ENCODE results near the gene HEMK1.

HEMK1 gene

DNA sequence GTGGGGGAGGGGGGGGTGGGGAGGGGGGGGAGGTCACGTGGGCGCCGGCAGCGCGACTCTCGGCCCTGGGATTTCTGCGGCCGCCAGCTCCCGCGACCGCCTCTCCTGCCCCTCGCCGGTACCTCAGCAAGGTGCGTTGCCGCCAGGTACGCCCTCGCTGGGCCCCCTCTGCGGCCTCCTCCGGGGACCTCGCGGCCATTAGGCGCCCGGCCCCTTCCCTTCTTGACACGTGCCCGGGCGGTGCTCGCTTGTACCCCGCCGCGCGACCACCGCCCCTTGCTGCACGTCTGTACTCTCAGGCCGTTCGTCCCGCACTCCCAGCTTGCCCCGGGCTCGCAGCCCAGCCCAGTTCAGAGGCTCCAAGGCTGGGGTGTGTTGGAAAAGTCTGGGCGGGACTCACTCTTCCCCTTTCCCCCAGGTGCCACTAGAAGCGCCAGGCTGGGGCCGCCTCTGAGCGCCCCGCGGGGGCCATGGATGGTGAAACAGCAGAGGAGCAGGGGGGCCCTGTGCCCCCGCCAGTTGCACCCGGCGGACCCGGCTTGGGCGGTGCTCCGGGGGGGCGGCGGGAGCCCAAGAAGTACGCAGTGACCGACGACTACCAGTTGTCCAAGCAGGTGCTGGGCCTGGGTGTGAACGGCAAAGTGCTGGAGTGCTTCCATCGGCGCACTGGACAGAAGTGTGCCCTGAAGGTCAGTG lies 47.9 kb downstream of the HEMK1 start, which contains the start of gene MAPKAPK3:
Gene MAPKAPK3 (plus strand): TSS at position 56 of the 696 bp plus-strand sequence. CDS start 415 bp downstream, at position 471.
- no peak for DNase-seq

DNA sequence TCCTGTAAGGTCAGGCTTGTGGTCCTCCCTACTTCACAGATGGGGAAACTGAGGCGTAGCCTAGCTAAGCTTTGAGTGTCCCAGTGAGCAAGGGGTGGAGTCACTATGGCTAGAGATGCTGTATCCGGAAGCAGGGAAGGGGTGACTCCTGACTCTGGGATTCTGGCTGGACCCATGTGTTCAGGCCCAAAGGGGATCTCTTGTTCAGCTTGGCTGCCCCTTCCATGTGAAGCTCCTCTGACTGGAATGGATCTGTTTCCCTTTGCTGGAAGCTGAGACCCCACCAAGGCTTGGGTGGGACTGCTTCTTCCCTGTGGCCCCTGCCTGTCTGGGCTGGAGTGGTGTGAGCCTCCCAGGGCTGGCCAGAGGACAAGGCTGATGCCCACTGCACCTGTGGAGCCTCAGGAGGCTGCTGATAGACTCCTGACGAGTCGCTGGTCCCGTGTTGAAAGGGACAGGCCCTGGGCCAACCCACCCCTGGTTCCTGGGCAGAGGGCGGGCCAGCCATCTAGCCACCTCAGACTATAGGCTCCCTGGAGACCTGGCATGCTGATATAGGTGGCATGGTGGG lies 48.7 kb downstream of the HEMK1 start:
- DNase-seq = no peak

GRCh38 chr3:50620420-50620819 lies 51.1 kb downstream of the HEMK1 start:
- no peak for DNase-seq

DNA sequence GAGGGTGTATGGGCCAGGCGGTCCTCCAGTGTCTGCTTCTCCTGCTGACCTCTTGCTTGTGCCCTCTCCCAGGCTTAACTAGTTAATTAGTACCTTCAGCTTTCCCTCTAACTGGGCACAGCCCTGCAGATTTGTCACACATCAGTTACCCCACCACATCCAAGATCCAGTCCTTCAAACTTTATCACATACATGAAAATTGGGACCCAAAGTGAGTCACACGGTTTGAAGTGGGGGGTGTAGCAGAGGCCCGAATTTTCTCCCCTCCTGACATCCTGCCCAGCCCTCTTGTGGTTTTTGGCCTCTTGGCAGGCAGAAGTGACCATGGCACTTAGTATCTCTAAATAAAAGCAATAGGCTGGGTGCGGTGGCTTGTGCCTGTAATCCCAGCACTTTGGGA lies 51.5 kb downstream of the HEMK1 start:
- DNase-seq = no peak

DNA sequence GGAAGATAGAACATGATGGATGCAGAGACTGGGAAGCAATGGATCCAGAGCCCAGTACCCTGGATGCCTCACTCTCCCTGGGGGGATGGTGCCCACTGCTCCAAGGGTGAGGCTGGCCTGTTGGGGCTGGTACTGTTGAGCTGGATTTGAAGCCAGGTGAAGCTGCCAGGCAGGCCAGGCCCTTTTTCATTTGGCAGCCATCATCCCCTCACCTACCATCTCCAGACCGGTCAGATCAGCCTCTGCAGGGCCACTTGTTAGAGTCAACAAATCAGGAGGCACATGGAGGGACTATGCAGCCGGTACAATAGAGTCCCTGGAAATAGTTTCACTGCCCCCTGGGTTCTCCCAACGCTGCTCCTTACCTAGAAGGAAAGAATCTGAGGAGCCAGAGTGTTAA lies 53.6 kb downstream of the HEMK1 start:
- DNase-seq = no peak

DNA sequence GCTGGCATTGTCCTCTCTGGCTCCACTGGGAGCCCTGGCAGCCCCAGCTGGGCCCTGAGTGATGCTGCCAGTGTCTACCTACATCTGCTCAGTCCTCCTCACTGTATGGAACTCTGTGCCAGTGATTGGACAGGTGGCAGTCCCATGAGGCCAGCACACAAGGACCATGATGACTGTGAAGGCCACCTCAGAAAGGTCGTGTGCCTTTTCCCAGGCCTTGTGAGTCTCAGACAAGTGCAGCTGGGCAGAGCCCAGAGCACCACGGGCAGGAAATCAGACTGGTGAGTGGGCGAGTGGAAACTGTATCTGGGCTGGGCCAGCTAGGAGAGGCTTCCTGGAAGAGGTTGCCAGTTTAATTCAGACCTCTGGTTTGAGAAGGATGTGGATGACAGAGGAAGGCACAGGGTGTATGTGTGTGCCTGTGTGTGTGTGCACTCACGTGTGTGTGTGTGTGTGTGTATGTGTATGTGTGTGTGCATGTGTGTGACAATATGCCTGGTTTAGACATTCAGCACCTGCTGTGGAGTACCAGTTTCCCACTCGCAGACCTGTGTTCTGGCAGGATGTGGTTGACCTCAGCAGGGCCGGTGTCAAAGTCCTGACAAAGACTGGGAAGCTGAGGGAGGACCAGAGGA lies 54.6 kb downstream of the HEMK1 start:
- no peak for DNase-seq

GRCh38 chr3:50624634-50625033 lies 55.3 kb downstream of the HEMK1 start:
- no peak for DNase-seq

DNA sequence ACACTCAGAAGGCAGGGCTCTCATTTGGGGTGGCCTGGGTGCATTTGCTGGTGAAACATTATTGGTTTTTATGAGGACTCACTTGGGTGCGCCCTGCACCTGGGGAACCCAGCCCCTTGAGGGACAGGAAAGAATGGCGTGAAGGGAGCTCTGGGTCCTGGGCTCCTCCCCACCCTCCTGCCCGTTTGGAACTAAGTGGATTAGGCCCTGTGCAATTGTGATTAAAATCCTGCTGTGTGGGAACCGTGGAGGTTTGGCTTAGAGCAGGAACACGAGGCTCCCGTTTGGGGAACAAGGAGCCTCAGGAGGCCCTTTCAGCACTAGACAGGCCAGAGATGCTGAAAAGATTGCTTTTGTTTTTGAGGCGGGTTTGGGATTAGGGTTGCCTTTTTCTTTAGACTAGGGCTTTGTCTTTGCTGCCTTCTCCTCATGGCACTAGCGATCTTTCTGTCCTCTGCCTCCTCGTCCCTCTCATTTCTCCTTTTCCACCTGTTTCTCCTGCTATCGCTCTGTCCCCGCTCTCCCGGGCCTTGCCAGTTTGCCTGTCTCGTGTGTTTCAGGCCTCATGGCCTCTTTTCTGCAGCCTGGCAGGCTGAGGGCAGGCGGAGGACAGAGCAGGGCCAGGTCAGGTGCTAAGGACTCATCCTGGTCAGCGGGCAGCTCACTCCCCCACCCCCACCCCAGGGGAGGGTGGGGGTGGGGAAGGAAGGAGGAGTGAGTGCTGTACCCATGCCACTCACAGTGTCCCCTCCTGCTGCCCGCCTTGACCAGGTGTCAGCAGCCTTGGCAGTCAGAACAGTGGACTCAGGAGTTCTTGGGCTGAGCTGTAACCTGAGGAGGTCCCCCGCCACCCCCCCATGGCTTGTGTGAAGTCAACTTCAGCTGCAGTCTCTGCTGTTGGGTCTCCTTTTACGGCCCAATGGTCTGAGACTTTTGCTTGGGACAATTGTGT lies 56.2 kb downstream of the HEMK1 start:
- DNase-seq = no peak

- DNase-seq = no peak
Observed at GRCh38 chr3:50626401-50626800, 57.1 kb downstream of the HEMK1 start.

- no peak for DNase-seq
Observed at GRCh38 chr3:50627407-50628051, 58.2 kb downstream of the HEMK1 start.

DNA sequence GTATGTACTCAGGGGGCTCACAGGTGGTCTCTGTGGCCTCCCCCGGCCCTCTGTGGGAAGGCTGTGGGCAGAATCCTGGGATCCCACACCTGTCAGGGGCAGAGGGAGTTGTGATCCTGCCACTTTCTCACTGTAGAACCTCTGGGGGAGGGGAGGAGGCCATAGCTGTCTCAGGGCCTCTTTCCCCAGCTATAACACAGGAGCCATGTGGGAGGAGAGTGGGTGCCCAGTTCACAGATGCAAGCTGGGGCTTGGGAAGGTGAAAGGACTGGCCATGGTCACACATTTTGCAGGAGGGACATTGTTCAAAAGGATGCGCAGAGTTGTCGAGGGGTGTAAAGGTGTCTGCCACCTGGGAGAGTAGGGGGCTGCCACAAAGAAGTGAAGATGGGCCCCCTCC lies 59.3 kb downstream of the HEMK1 start:
- DNase-seq = no peak

DNA sequence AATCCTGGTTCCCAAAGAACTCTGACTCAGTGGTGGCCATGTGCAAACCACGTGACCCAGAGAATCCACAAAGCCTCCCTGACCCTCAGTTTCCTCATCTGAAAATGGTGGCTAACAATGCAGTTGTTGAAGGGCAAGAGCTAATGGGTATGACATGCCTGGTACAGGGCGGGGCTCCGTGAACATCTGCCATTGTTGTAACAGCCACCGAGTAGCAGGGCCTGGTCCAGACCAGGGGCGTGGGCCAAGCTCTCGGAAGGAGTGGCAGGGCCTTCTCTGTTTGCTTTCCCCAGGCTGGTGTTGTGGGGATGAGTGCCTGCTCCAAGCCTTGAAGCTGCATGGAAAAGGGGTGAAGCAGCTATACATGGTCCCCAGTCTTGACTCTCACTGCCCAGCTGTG lies 61.1 kb downstream of the HEMK1 start:
- DNase-seq = no peak

DNA sequence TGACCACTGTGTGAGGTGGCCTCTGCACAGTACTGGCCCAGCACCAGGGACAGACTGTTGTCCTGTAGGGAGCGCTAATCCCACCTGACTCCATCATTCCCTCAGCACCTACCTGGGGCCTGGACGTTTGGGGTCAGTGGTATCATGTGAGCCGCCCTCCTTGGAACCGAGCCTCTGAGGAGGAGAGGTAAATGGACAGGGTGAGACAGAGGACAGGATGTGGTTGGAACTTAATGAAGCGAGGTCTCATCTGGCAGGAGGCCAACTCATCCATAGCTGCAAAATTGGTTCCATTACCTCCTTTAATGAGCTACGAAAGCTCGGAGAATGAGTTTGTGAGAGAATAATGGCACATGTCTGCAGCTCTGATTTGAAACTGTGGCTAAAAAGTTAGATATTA lies 61.6 kb downstream of the HEMK1 start:
- no peak for DNase-seq

- no peak for DNase-seq
Observed at GRCh38 chr3:50632450-50632849, 63.1 kb downstream of the HEMK1 start.

DNA sequence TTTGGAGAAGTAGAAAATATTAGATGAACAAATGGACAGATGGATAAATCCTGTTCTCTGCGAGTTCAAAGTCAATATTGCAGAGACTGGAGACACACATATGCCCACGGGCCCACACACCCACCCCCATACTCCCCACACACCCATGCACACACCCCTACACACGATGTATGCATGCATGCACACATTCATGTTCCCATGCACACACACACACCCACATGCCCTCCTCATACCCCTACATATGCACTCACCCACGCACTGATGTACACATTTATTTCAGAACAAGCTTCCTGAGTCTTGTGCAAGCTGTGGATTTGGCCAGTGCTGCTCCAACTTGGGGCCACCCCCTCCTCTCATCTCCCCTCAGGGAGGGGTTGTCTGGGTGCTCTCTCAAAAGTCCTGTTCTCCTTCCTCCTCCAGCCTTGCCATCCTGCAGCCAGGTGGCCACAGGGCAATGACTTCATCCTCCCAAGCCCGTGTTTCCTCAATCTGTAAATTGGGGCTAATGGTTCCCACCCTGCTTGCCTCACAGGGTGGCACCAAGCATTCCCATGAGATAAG lies 64.0 kb downstream of the HEMK1 start:
- no peak for DNase-seq

- DNase-seq = no peak
Observed at GRCh38 chr3:50635066-50635465, 65.7 kb downstream of the HEMK1 start.

- DNase-seq = no peak
Observed at GRCh38 chr3:50637011-50637410, 67.7 kb downstream of the HEMK1 start.

GRCh38 chr3:50637945-50638344 lies 68.6 kb downstream of the HEMK1 start:
- no peak for DNase-seq

GRCh38 chr3:50639055-50639494 lies 69.8 kb downstream of the HEMK1 start:
- no peak for DNase-seq

DNA sequence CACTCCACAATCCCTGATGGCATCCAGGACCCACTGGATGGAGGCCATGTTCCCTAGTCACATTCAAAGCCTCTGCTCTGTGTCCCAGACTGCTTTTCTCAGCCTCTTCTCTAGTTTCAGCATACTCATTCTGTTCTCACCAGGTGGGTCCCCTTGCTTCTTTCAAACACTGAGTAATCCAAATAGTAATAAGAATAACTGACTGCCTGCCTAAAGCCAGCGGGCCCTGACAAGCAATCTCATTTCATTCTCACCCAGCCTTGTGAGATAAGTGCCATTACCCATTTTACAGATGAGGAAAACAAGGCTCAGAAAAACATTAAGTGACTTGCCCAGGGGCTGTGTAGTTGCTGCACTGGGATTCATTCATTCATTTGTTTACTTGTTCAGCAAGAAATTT lies 73.1 kb downstream of the HEMK1 start:
- DNase-seq = no peak

DNA sequence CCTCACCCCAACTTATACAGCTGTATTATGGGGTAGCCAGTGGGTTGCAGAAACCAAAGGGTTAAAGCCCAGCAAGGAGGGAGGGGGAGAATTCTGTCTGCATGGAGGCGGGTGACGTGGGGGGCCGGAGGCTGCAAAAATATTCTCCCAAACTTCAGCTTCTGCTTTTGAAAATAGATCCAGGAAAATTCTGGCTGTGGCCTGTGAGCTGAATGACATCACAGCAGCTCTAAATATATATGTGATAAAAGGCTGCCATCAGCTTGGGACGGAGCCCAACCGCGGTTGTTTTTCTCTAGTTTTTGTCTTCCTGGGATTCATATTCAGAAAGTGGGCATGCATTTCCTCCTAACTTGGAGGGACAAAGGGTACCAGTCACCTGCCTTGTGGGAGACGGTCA lies 75.2 kb downstream of the HEMK1 start:
- no peak for DNase-seq

GRCh38 chr3:50645378-50645777 lies 76.1 kb downstream of the HEMK1 start:
- no peak for DNase-seq
